ENCODE data around the gene LMNTD1. TPM values are rescaled to one million over a fixed set of nuclear protein-coding genes. Genes with fewer than 3 reads are reported as not detected.

LMNTD1 gene
- total and polyA plus RNA-seq, 10 donors: 0.05 TPM; not detected in 9

DNA sequence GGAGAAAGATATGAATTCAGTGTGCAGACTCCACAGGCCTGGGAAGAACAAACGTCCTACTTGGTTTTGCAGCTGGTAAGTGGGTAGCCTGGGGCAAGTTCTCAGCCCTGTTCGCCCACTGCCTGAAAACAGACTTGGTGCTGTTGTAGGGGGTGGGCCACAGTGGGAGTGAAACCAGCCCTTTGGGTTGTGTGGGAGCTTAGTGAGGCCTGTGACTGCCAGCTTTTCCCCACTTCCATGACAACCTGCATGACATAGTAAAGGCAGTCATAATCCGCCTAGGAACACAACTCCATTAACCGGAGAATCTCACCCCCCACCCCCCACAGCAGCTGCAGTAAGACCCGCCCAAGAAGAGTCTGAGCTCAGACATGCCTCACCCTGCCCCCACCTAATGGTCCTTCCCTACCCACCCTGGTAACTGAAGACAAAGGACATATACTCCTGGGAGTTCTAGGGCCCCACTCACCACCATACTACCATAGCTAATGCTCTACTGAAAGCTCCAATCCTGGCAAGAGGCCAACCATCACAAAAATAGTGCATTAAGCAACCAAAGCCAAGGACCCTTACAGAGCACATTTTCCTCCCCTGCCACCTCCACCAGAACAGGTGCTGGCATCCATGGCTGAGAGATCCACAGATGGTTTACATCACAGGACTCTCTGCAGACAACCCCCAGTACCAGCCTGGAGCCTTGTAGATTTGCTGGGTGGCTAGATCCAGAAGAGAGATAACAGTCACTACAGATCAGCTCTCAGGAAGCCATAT lies 39.8 kb upstream of the LMNTD1 start:
- Histone ChIP-seq H3K36me3 (no peaks in the 10 kb centered on the region), H3K27ac (no peak overlapping the region), H3K9me3 (peaks cover 0 to 2% (median 0%) of the 10 kb centered on the region in 8 donors), H3K27me3 (replicated peaks in 1 of 7) (no peaks in the 10 kb centered on the region), H3K4me1 (no peaks in the 10 kb centered on the region), H3K4me3 (no peak overlapping the region)
- intact Hi-C loops (cut with DNase I; ENCODE audit: low total_unique reads): loop anchor here (10.0 kb wide), 1 partner anchor 422 kb away; no protein-coding TSS in a partner anchor
- WGBS, 5 donors: 63 to 86% (median 72%) methylated on average over 4 to 5 of the region's 5 CpGs
- DNase-seq: no peak
- TF ChIP-seq POLR2AphosphoS5 (IDR thresholded peaks at IDR 0.05): no peak
- TF ChIP-seq, protein P1, sequence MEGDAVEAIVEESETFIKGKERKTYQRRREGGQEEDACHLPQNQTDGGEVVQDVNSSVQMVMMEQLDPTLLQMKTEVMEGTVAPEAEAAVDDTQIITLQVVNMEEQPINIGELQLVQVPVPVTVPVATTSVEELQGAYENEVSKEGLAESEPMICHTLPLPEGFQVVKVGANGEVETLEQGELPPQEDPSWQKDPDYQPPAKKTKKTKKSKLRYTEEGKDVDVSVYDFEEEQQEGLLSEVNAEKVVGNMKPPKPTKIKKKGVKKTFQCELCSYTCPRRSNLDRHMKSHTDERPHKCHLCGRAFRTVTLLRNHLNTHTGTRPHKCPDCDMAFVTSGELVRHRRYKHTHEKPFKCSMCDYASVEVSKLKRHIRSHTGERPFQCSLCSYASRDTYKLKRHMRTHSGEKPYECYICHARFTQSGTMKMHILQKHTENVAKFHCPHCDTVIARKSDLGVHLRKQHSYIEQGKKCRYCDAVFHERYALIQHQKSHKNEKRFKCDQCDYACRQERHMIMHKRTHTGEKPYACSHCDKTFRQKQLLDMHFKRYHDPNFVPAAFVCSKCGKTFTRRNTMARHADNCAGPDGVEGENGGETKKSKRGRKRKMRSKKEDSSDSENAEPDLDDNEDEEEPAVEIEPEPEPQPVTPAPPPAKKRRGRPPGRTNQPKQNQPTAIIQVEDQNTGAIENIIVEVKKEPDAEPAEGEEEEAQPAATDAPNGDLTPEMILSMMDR (IDR thresholded peaks at IDR 0.05 in 8 of 11, conservative IDR thresholded peaks at IDR 0.05 in 3 of 11): no peak
- no peak for TF ChIP-seq POLR2A (IDR thresholded peaks at IDR 0.05)

DNA sequence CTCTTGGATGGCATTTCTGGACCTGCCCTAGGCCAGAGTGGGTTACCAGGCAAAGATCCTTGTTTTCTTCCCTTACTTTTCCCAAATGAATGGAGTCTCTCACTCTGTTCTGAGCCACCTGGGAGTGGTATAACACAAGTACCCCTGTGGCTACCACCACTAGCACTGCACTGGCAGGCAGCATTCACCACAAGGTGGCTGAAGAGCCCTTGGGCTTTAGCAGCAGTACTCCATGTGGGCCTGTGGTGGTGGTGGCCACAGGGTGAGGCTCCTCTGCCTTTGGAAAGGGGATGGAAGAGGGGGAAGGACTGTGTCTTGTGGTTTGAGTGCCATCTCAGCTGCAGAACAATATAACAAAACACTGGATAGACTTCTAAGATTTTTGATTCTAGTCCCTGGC lies 38.1 kb upstream of the LMNTD1 start:
- TF ChIP-seq POLR2AphosphoS5 (IDR thresholded peaks at IDR 0.05): no peak
- TF ChIP-seq, protein P1 (IDR thresholded peaks at IDR 0.05 in 8 of 11, conservative IDR thresholded peaks at IDR 0.05 in 3 of 11): no peak
- TF ChIP-seq POLR2A (IDR thresholded peaks at IDR 0.05): no peak
- H3K27me3 ChIP-seq (replicated peaks in 1 of 7): peaks cover 0 to 4% (median 0%) of the 10 kb centered on the region in 7 donors
- H3K36me3 ChIP-seq: no peaks in the 10 kb centered on the region
- H3K4me3 ChIP-seq: no peak overlapping the region
- H3K9me3 ChIP-seq: peaks cover 0 to 11% (median 0%) of the 10 kb centered on the region in 8 donors
- no peaks in the 10 kb centered on the region for H3K4me1 ChIP-seq
- intact Hi-C loops (cut with DNase I; ENCODE audit: low total_unique reads): loop anchor here (10.0 kb wide), 1 partner anchor 424 kb away; no protein-coding TSS in a partner anchor
- no peak overlapping the region for H3K27ac ChIP-seq
- no peak for DNase-seq

DNA sequence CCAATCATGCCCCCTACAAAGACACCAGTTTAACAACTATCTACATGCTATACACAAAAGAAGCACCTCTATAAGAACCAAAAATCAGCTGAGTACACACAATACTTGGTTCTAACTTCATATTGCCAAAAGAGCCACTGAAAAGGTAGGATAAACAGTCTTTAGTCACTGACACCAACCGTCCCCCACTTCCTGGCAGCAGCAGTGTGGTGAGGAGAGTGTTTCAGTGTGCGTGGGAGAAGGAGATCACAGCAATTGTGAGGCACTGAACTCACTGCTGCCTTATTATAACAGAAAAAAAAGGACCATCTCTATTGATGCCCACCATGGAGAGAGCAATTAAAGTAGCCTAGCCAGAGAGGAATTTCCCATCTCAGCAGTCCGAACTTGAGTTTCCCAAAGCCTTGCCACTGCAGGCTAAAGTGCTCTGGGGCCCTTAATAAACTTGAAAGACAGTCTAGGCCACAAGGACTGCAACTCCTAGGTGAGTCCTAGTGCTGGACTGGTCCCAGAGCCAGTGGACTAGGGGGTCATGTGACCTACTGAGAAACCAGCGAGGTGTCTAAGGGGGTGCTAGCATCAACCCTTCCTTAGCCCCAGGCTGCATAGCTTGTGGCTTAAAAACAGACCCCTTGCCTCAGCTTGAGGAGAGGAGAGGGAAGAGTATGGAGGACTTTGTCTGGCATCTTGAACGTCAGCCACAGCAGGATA lies 37.1 kb upstream of the LMNTD1 start:
- intact Hi-C loops (cut with DNase I; ENCODE audit: low total_unique reads): loop anchor here (10.0 kb wide), 1 partner anchor 425 kb away; no protein-coding TSS in a partner anchor
- Histone ChIP-seq H3K4me3 (no peak overlapping the region), H3K4me1 (peaks cover 0 to 1% (median 0%) of the 10 kb centered on the region in 6 donors), H3K9me3 (peaks cover 0 to 11% (median 0%) of the 10 kb centered on the region in 8 donors), H3K36me3 (no peaks in the 10 kb centered on the region), H3K27ac (no peak overlapping the region), H3K27me3 (replicated peaks in 1 of 7) (peaks cover 0 to 4% (median 0%) of the 10 kb centered on the region in 7 donors)
- TF ChIP-seq, protein P1 (IDR thresholded peaks at IDR 0.05 in 8 of 11, conservative IDR thresholded peaks at IDR 0.05 in 3 of 11): no peak
- TF ChIP-seq POLR2A (IDR thresholded peaks at IDR 0.05): no peak
- no peak for TF ChIP-seq POLR2AphosphoS5 (IDR thresholded peaks at IDR 0.05)
- 51 to 70% (median 58%) methylated on average over 4 to 5 of the region's 5 CpGs for WGBS, 5 donors
- DNase-seq: no peak

DNA sequence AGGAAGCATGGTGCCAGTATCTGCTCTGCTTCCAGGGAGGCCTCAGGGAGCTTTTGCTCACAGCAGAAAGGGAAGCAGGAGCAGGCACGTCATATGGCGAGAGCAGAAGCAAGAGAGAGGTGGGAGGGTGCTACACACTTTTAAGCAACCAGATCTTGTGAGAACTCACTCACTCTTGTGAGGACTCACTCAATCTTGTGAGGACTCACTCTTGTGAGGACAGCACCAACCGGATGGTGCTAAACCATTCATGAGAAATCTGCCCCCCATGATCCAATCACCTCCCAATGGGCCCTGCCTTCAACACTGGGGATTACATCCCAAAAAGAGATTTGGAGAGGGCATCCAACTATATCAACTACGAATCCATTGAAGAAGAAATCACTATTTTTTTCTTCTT lies 34.3 kb upstream of the LMNTD1 start:
- DNase-seq: no peak
- Histone ChIP-seq H3K27ac (no peak overlapping the region), H3K4me1 (peaks cover 0 to 7% (median 0%) of the 10 kb centered on the region in 6 donors), H3K9me3 (peaks cover 0 to 11% (median 0%) of the 10 kb centered on the region in 8 donors), H3K4me3 (no peak overlapping the region), H3K27me3 (replicated peaks in 1 of 7) (peaks cover 0 to 4% (median 0%) of the 10 kb centered on the region in 7 donors), H3K36me3 (no peaks in the 10 kb centered on the region)
- TF ChIP-seq, protein P1 (IDR thresholded peaks at IDR 0.05 in 8 of 11, conservative IDR thresholded peaks at IDR 0.05 in 3 of 11): no peak
- TF ChIP-seq POLR2AphosphoS5 (IDR thresholded peaks at IDR 0.05): no peak
- no peak for TF ChIP-seq POLR2A (IDR thresholded peaks at IDR 0.05)
- intact Hi-C loops (cut with DNase I; ENCODE audit: low total_unique reads): no loop called here
- whole genome bisulfite sequencing, 5 donors: 85 to 97% (median 91%) methylated on average over 4 of the region's 4 CpGs
